OCI-LY3 (cell line): ENCODE measurements around the gene CALM1.

Experiments
- EZH2phosphoT487 ChIP-seq: fragments of 200-600 bp; shearing (Covaris generic); IDR thresholded peaks from 2 replicates; pipeline ENCODE4 v1.6.1; 2018; ENCODE audit warnings: antibody characterized with exemption, mixed run types, low read depth
- TF ChIP-seq, protein P1 (sequence below): fragments of 200-600, 300-600 bp; sonication (generic); IDR thresholded peaks from 2 replicates; pipeline ENCODE4 v1.5.1; 2014; ENCODE audit warnings: antibody characterized with exemption, low read length, low read depth

DNA sequence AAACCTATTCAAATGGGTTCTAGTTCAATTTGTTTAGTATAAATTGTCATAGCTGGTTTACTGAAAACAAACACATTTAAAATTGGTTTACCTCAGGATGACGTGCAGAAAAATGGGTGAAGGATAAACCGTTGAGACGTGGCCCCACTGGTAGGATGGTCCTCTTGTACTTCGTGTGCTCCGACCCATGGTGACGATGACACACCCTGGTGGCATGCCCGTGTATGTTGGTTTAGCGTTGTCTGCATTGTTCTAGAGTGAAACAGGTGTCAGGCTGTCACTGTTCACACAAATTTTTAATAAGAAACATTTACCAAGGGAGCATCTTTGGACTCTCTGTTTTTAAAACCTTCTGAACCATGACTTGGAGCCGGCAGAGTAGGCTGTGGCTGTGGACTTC, 8.3 kb downstream of the CALM1 start:
- TF ChIP-seq, protein P1, sequence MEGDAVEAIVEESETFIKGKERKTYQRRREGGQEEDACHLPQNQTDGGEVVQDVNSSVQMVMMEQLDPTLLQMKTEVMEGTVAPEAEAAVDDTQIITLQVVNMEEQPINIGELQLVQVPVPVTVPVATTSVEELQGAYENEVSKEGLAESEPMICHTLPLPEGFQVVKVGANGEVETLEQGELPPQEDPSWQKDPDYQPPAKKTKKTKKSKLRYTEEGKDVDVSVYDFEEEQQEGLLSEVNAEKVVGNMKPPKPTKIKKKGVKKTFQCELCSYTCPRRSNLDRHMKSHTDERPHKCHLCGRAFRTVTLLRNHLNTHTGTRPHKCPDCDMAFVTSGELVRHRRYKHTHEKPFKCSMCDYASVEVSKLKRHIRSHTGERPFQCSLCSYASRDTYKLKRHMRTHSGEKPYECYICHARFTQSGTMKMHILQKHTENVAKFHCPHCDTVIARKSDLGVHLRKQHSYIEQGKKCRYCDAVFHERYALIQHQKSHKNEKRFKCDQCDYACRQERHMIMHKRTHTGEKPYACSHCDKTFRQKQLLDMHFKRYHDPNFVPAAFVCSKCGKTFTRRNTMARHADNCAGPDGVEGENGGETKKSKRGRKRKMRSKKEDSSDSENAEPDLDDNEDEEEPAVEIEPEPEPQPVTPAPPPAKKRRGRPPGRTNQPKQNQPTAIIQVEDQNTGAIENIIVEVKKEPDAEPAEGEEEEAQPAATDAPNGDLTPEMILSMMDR = no peak
- TF ChIP-seq EZH2phosphoT487 = no peak
